Loucy (cell line): ENCODE measurements around the gene ALAS1.

Source experiments
- H2AFZ ChIP-seq: fragments of 200-600 bp; sonication (generic); 2 replicates; pipeline ENCODE4 v1.6.0; 2016; ENCODE audit warnings: antibody characterized with exemption, mild to moderate bottlenecking, low read length, moderate library complexity
- H3F3A ChIP-seq: fragments of 200-600 bp; 2 replicates; pipeline ENCODE4 v1.6.0; 2016; ENCODE audit warnings: antibody characterized with exemption, low read depth, mild to moderate bottlenecking
- H3K27me3 ChIP-seq: fragments of 200-600 bp; sonication (generic); 2 replicates; pipeline ENCODE4 v1.6.1; 2014; ENCODE audit warnings: low read length, mild to moderate bottlenecking; ENCODE audit not compliant: insufficient read depth, poor library complexity, severe bottlenecking
- H3K36me3 ChIP-seq: fragments of 200-600 bp; sonication (generic); 2 replicates; pipeline ENCODE4 v1.6.1; 2016; ENCODE audit warnings: low read length; ENCODE audit not compliant: insufficient read depth
- H3K4me1 ChIP-seq: fragments of 200-600 bp; sonication (generic); 2 replicates; pipeline ENCODE4 v1.5.1; 2014; ENCODE audit warnings: low read length, mild to moderate bottlenecking; ENCODE audit not compliant: insufficient read depth, poor library complexity, severe bottlenecking
- H3K4me2 ChIP-seq: fragments of 200-600 bp; sonication (generic); 2 replicates; pipeline ENCODE4 v1.6.0; 2014; ENCODE audit warnings: antibody characterized with exemption, low read length, low read depth, mild to moderate bottlenecking; ENCODE audit not compliant: poor library complexity, severe bottlenecking
- H3K4me3 ChIP-seq: fragments of 200-600 bp; sonication (generic); 2 replicates; pipeline ENCODE4 v1.5.1; 2014; ENCODE audit warnings: low read length, mild to moderate bottlenecking, mixed read lengths; ENCODE audit not compliant: poor library complexity, severe bottlenecking
- H3K79me2 ChIP-seq: fragments of 200-600 bp; sonication (generic); 2 replicates; pipeline ENCODE4 v1.6.1; 2014; ENCODE audit warnings: low read length; ENCODE audit not compliant: insufficient read depth
- H3K9ac ChIP-seq: fragments of 200-600 bp; sonication (generic); 2 replicates; pipeline ENCODE4 v1.6.0; 2014; ENCODE audit warnings: mild to moderate bottlenecking, low read depth, low read length, moderate library complexity; ENCODE audit not compliant: poor library complexity, severe bottlenecking
- H3K9me2 ChIP-seq: fragments of 200-600 bp; sonication (generic); replicated peaks from 2 replicates; pipeline ENCODE4 v1.6.1; 2016; ENCODE audit warnings: low read depth, low read length, mixed read lengths
- H3K9me3 ChIP-seq: fragments of 200-600 bp; sonication (generic); 2 replicates; pipeline ENCODE4 v1.6.1; 2014; ENCODE audit warnings: mild to moderate bottlenecking, antibody characterized with exemption, low read length, low read depth; ENCODE audit not compliant: insufficient read depth
- H4K20me1 ChIP-seq: fragments of 200-600 bp; sonication (generic); 2 replicates; pipeline ENCODE4 v1.6.0; 2014; ENCODE audit warnings: antibody characterized with exemption, low read length, mild to moderate bottlenecking; ENCODE audit not compliant: insufficient read depth, poor library complexity, severe bottlenecking
- EZH2phosphoT487 ChIP-seq: fragments of 200-600 bp; IDR thresholded peaks from 2 replicates; pipeline ENCODE4 v1.6.1; 2018; ENCODE audit warnings: antibody characterized with exemption, mild to moderate bottlenecking, moderate library complexity, borderline replicate concordance
- TF ChIP-seq, protein P1 (sequence below): fragments of 200-600 bp; sonication (generic); conservative IDR thresholded peaks from 2 replicates; pipeline ENCODE4 v1.5.1; 2014; ENCODE audit warnings: mild to moderate bottlenecking, antibody characterized with exemption, low read length

ALAS1 gene

DNA sequence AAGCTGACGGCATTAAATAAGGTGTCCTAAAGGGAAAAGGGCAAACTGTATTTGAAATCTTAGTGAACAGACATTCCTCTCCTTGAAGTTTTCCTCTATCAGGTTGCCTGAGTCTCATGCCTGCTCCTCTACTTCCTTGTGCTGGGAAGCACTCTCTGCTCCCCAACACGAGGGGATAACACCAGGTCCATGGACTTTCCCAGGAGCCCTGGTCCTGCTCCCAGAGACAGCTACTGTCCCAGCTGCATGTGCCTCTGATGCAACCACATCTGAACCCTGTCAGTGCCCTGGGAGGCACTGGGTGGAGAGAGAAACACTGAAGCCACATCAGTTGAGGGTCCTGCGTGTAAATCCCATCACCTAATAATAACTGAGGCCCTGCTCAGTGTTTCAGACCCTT lies 20.1 kb downstream of the ALAS1 start:
- Histone ChIP-seq H4K20me1 (no peaks in the 10 kb centered on the region), H3K79me2 (peaks cover 27% of the 10 kb centered on the region), H3K9me3 (no peaks in the 10 kb centered on the region), H2AFZ (no peak overlapping the region), H3K27me3 (no peaks in the 10 kb centered on the region), H3K9me2 (no peaks in the 10 kb centered on the region), H3K4me3 (peak overlapping the region; percentile 74), H3K36me3 (peaks cover 26% of the 10 kb centered on the region; the same call in 1 of the 2 replicates), H3K9ac (peak overlapping the region; percentile 70), H3K4me2 (peak overlapping the region; percentile 98), H3F3A (peaks cover 13% of the 10 kb centered on the region; the same call in 1 of the 2 replicates), H3K4me1 (peaks cover 60% of the 10 kb centered on the region)
- TF ChIP-seq EZH2phosphoT487: no peak
- TF ChIP-seq, protein P1, sequence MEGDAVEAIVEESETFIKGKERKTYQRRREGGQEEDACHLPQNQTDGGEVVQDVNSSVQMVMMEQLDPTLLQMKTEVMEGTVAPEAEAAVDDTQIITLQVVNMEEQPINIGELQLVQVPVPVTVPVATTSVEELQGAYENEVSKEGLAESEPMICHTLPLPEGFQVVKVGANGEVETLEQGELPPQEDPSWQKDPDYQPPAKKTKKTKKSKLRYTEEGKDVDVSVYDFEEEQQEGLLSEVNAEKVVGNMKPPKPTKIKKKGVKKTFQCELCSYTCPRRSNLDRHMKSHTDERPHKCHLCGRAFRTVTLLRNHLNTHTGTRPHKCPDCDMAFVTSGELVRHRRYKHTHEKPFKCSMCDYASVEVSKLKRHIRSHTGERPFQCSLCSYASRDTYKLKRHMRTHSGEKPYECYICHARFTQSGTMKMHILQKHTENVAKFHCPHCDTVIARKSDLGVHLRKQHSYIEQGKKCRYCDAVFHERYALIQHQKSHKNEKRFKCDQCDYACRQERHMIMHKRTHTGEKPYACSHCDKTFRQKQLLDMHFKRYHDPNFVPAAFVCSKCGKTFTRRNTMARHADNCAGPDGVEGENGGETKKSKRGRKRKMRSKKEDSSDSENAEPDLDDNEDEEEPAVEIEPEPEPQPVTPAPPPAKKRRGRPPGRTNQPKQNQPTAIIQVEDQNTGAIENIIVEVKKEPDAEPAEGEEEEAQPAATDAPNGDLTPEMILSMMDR: no peak

DNA sequence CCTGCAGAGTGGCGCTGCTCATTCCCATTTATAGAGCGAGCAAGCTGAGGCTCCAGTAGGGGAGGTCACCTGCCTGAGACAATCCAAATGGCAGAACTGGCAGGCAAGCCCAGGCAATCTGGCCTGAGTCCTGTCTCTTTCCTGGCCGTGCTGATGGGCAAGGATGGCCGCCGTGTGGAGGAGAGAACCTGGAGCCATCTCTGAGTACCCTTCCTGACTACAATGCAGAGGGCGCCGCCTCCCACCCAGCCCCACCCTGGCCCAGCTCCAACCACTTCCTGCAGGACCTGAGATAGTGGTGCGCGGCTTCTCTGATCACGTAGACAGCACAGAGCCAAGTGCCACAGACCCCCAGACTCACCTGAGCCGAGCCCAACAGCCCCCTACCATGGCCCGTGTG lies 20.5 kb downstream of the ALAS1 start:
- peaks cover 63% of the 10 kb centered on the region for H3K4me1 ChIP-seq
- no peaks in the 10 kb centered on the region for H3K9me2 ChIP-seq
- H3K4me3 ChIP-seq: peak overlapping the region; percentile 74
- H3F3A ChIP-seq: peaks cover 13% of the 10 kb centered on the region; the same call in 1 of the 2 replicates
- no peaks in the 10 kb centered on the region for H3K9me3 ChIP-seq
- H3K4me2 ChIP-seq: peak overlapping the region; percentile 98
- no peaks in the 10 kb centered on the region for H4K20me1 ChIP-seq
- TF ChIP-seq, protein P1: no peak
- no peak for TF ChIP-seq EZH2phosphoT487
- H3K9ac ChIP-seq: peak overlapping the region; percentile 70
- H3K27me3 ChIP-seq: no peaks in the 10 kb centered on the region
- H3K36me3 ChIP-seq: peaks cover 22% of the 10 kb centered on the region; the same call in 1 of the 2 replicates
- 0 out of 2 replicates have a peak overlapping the region, but pooled peaks have one; percentile 35 for H2AFZ ChIP-seq
- peaks cover 31% of the 10 kb centered on the region for H3K79me2 ChIP-seq

DNA sequence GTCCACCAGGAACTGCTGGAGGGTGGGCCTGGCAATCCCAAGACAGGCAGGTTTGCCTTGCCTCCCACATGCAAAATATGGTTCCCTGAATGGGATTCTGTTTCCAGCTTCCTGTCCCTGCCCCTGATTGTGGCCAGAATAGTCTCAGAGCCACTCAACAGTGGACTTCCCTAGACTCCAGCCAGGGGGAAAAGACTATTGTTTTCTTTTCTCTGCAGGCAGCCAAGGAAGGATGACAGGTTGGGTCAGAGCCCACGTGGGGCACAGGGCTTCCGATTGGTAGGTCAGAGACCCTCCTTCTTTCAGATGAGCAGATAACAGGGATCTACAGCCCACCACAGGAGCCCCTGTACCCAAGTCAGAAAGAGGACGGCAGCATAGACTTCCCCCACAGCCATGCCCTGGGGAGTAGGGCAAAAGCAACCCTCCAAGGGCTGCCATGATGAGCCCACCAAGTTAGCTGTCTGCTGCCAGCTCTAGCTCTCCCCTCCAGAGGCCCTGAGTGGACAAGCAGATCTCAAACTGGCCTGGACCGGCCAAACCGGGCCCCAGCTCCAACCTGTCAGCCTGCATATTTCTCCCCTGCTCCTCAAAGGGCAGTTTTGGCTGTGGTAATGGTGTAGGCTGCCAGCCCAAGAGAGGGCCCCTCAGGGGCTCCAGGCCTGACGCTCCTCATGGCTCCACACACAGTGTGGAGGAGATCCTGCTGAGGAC lies 21.1 kb downstream of the ALAS1 start:
- H3K9me3 ChIP-seq: no peaks in the 10 kb centered on the region
- H3K4me3 ChIP-seq: peak overlapping the region; percentile 74
- H4K20me1 ChIP-seq: no peaks in the 10 kb centered on the region
- peak overlapping the region; percentile 70 for H3K9ac ChIP-seq
- no peak for TF ChIP-seq EZH2phosphoT487
- TF ChIP-seq, protein P1: no peak
- H3F3A ChIP-seq: peaks cover 13% of the 10 kb centered on the region; the same call in 1 of the 2 replicates
- H3K79me2 ChIP-seq: peaks cover 38% of the 10 kb centered on the region
- 0 out of 2 replicates have a peak overlapping the region, but pooled peaks have one; percentile 35 for H2AFZ ChIP-seq
- peaks cover 67% of the 10 kb centered on the region for H3K4me1 ChIP-seq
- H3K9me2 ChIP-seq: no peaks in the 10 kb centered on the region
- peaks cover 16% of the 10 kb centered on the region; the same call in 1 of the 2 replicates for H3K36me3 ChIP-seq
- no peaks in the 10 kb centered on the region for H3K27me3 ChIP-seq
- H3K4me2 ChIP-seq: peak overlapping the region; percentile 98
